ENCODE data around the gene ADM.

The ADM gene

DNA sequence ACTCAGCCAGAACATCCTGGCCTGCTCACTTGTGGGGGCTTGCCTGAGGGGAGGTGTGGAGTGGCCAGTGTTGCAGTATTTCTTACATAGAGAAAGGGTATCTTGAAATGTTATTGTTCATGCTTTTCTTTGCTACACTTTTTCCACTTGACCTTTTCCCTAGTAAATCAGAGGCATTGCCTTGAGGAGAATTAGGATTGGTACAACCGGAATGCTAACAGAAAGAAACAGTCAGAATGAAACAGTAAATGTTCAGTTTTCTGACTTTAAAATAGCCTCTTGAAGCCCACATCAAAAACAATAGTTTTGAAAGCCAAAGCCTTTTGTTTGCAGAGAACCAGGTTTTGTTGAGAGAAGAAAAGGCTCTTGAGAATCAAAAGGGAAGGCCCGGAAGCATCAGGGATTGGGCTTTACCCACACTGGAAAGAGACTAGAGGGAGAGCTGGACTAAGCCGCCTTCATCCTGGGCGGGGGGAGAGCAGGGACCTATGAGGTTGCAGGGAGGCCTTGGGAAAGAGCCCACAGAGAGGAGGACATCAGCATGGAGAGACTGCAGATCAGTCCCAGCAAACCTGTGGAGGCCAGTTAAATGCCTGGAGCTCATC, 12.4 kb downstream of the ADM start:
- no peak for DNase-seq (ENCODE audit: low spot score)
- TF ChIP-seq, protein P1, sequence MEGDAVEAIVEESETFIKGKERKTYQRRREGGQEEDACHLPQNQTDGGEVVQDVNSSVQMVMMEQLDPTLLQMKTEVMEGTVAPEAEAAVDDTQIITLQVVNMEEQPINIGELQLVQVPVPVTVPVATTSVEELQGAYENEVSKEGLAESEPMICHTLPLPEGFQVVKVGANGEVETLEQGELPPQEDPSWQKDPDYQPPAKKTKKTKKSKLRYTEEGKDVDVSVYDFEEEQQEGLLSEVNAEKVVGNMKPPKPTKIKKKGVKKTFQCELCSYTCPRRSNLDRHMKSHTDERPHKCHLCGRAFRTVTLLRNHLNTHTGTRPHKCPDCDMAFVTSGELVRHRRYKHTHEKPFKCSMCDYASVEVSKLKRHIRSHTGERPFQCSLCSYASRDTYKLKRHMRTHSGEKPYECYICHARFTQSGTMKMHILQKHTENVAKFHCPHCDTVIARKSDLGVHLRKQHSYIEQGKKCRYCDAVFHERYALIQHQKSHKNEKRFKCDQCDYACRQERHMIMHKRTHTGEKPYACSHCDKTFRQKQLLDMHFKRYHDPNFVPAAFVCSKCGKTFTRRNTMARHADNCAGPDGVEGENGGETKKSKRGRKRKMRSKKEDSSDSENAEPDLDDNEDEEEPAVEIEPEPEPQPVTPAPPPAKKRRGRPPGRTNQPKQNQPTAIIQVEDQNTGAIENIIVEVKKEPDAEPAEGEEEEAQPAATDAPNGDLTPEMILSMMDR (IDR thresholded peaks at IDR 0.05; ENCODE audit: borderline replicate concordance, control extremely low read depth, extremely low read depth, insufficient read depth, missing control alignments) = no peak
- in situ Hi-C loops (cut with MboI; ENCODE audit: low sequenced_read_pairs, unreplicated experiment) = loop anchor here (10.0 to 25.0 kb wide), 3 partner anchors 112 to 455 kb away; no protein-coding TSS in a partner anchor

DNA sequence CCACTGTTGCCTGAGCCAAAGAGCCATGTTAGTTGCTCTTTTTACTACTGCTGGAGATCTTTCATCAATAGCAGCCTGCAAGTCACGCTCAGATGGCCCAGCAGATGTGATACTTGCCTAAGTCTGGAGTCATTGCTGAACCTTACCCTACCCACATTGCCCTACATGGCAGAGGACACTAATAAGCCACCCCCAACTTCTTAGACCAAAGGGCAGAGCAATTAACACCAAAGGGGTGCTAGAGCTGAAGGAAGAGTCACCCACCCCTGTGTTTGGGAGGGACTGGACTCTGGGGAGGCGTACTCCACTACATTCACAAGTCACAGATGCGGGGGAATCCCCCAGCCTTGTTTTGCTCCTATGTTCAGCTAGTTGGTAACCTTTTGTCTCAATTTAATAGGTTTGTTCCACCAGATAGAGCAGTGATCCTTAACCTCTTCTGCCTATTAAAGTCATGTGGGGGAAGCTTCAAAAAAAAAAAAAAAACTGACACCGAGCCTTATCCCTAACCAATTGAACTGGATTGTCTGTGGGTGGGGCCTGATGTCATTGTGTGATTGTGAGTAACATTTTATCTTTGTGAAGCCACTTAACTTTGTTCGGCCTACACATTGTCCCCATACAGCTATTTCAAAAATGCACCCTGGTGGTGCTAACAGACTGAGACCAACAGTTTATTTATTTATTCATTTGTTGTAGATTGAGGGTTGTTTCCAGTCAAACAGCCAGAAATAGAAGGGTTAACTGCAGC, 13.1 kb downstream of the ADM start:
- DNase-seq (ENCODE audit: low spot score) = peak; percentile 55
- in situ Hi-C loops (cut with MboI; ENCODE audit: low sequenced_read_pairs, unreplicated experiment) = loop anchor here (10.0 to 25.0 kb wide), 3 partner anchors 113 to 456 kb away; no protein-coding TSS in a partner anchor
- TF ChIP-seq, protein P1 (IDR thresholded peaks at IDR 0.05; ENCODE audit: borderline replicate concordance, control extremely low read depth, extremely low read depth, insufficient read depth, missing control alignments) = no peak

DNA sequence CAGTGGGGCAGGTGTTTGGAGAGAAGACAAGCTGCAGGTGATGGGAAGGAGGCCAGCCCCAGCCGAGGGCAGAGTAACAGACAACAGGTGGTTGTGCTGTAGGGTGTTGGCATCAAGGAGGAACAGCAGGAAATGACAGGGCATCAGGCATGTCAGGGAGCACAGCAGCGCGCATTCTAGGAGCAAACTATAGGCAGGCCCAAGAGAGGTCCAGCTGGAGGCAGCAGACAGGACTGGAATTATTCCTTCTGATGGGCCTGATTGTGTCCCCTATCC, 13.6 kb downstream of the ADM start:
- in situ Hi-C loops (cut with MboI; ENCODE audit: low sequenced_read_pairs, unreplicated experiment) = loop anchor here (10.0 to 25.0 kb wide), 3 partner anchors 114 to 456 kb away; no protein-coding TSS in a partner anchor
- DNase-seq (ENCODE audit: low spot score) = no peak
- TF ChIP-seq, protein P1 (IDR thresholded peaks at IDR 0.05; ENCODE audit: borderline replicate concordance, control extremely low read depth, extremely low read depth, insufficient read depth, missing control alignments) = no peak

DNA sequence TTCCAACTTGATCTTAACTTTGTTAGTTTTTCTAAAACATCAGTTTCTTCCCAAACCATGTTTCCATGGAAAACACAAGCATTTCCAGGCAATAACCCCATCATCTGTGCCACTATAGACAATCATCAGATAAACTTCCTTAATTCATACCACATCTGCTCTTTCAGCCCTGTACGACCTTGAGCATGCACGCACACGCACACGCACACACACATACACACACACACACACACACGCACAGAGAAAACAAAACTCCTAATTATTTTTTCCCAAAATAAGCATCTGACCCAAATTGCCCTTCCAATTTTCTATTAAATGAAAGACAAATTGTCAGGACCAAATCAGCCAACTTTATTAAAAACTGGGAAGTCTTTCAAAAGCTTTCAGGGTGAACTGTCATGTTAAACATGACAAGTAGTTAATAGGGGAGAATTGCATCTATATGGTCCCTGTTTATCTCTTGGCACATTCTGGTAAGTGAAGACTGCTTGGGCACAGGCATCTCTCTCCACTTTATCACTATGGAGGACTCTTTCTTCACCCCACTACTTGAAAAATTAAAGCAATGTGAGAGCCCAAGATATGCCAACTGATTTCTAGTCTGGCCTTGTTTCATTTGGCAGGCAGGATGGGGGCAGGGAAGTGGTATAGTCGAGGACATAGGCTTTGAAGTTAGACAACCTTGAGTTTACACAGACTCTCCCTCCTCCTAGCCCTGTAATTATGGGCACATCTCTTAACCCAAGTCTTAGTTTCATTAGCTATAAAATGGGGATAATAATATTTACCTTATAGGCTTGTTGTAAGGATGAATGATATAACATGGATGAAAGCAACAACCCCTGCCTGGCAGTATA, 15.1 kb downstream of the ADM start:
- no peak for DNase-seq (ENCODE audit: low spot score)
- in situ Hi-C loops (cut with MboI; ENCODE audit: low sequenced_read_pairs, unreplicated experiment) = loop anchor here (10.0 to 25.0 kb wide), 4 partner anchors 115 to 565 kb away; no protein-coding TSS in a partner anchor
- TF ChIP-seq, protein P1 (IDR thresholded peaks at IDR 0.05; ENCODE audit: borderline replicate concordance, control extremely low read depth, extremely low read depth, insufficient read depth, missing control alignments) = no peak

DNA sequence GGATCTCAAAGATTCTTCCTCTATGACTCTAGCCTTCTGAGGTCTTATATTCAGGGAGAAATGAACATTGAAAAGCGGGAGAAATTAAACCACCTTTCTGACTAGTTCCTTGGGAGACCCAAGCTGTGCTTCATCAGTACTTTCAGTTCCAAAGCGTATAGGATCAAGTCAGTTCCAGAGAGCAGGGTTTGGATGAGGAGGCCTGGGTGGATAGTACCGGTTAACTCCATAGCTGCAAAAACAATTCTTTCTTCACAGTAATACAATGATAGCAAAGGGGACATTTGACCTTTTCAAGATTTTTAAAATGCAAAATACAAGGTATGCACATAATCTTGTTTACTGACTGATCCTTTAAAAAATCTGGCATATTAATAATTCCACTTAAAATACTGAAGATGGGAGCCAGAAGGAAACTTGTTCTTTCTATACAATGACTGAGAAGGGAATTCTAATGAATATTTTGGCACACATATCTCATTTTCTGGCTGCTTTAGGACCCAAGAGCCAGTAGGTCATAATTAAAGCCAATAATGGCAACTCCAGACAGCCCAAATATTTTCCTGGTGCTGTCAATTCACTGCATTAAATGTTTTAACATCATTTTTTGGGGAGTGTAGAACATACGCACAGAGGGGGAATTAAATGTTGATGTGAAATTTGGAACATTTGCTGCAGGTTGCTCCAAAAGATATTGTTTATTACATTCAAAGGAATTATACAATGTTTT, 16.0 kb downstream of the ADM start:
- DNase-seq (ENCODE audit: low spot score) = no peak
- in situ Hi-C loops (cut with MboI; ENCODE audit: low sequenced_read_pairs, unreplicated experiment) = loop anchor here (10.0 to 25.0 kb wide), 3 partner anchors 334 to 566 kb away; no protein-coding TSS in a partner anchor
- TF ChIP-seq, protein P1 (IDR thresholded peaks at IDR 0.05; ENCODE audit: borderline replicate concordance, control extremely low read depth, extremely low read depth, insufficient read depth, missing control alignments) = no peak

DNA sequence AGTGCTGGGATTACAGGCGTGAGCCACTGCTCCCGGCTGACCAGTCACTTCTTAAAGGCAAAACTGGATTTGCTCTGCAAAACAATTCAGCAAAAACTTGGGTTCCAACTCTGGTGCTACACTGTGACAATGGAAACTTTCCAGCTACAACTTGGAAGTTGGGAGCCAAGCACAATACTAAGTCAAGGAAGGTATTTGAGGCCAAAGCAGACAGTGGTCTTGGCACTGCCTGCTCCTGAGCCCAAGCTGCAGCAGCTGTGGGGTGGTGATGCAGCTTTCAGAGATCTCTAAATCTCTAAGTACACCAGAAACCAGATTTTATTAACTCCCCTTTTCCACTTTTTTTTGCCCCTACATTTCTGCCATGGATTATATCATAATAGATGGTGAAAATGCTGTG, 17.5 kb downstream of the ADM start:
- no peak for DNase-seq (ENCODE audit: low spot score)
- in situ Hi-C loops (cut with MboI; ENCODE audit: low sequenced_read_pairs, unreplicated experiment) = loop anchor here (10.0 to 25.0 kb wide), 3 partner anchors 335 to 568 kb away; no protein-coding TSS in a partner anchor
- TF ChIP-seq, protein P1 (IDR thresholded peaks at IDR 0.05; ENCODE audit: borderline replicate concordance, control extremely low read depth, extremely low read depth, insufficient read depth, missing control alignments) = no peak
